Thyroid gland (tissue), 4 donors: ENCODE results near the gene ATAD3B.

Experiments
- CTCF ChIP-seq, 6 experiments: fragments of 200-600 bp in 3 of 6; fragments of 450-650 bp in 3 of 6; sonication (generic) in 3 of 6; IDR thresholded peaks; one replicate each; pipeline ENCODE4 v1.5.1; 2016 to 2019; ENCODE audit warnings: antibody characterized with exemption in 6 of 6, mild to moderate bottlenecking in 2 of 6, inconsistent platforms in 1 of 6, moderate library complexity in 1 of 6
- POLR2A ChIP-seq, 2 donors: fragments of 450-650 bp; IDR thresholded peaks; one replicate each; pipeline ENCODE4 v1.6.1; 2017; ENCODE audit warnings: antibody characterized with exemption in 2 of 2, mild to moderate bottlenecking in 2 of 2, moderate library complexity in 1 of 2

DNA sequence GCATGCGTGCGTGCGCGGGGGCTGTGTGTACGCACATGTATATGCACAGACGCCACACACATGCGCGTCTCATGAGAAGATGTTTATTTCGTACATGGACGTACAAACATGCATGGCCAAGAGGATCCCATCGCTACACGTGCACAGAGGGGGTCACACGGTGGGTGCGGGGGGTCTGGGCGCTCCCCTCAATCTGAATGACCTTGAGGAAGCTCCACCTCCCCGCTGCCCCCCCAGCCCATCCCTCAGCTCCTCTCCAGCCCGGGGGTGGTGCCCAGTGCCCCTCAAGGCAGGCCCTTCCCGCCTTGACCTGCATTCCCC lies 67.4 kb downstream of the ATAD3B start:
- no peak for TF ChIP-seq POLR2A (IDR thresholded peaks at IDR 0.05)
- TF ChIP-seq CTCF (IDR thresholded peaks at IDR 0.05): no peak
